OCI-LY1 (cell line): ENCODE results near the gene MT4.

Experiments
- H2AFZ ChIP-seq: fragments of 200-600 bp; sonication (generic), shearing (Covaris generic); 2 replicates; pipeline ENCODE4 v1.6.0; 2014; ENCODE audit warnings: antibody characterized with exemption, mild to moderate bottlenecking, low read length
- H3F3A ChIP-seq: fragments of 200-600 bp; sonication (generic), shearing (Covaris generic); 2 replicates; pipeline ENCODE4 v1.6.0; 2014; ENCODE audit warnings: mild to moderate bottlenecking, antibody characterized with exemption, low read length, moderate library complexity; ENCODE audit not compliant: insufficient read depth
- H3K27ac ChIP-seq: fragments of 200-600 bp; sonication (generic); 2 replicates; pipeline ENCODE4 v1.5.1; 2014; ENCODE audit warnings: low read length, mixed run types, mild to moderate bottlenecking, low read depth; ENCODE audit not compliant: poor library complexity, severe bottlenecking
- H3K27me3 ChIP-seq: fragments of 200-600 bp; sonication (generic); 2 replicates; pipeline ENCODE4 v1.6.0; 2014; ENCODE audit warnings: antibody characterized with exemption, mild to moderate bottlenecking, low read length, moderate library complexity; ENCODE audit not compliant: insufficient read depth
- H3K36me3 ChIP-seq: fragments of 200-600 bp; sonication (generic); 2 replicates; pipeline ENCODE4 v1.6.1; 2014; ENCODE audit warnings: mild to moderate bottlenecking, antibody characterized with exemption, low read length, moderate library complexity, mixed read lengths; ENCODE audit not compliant: insufficient read depth
- H3K4me1 ChIP-seq: fragments of 200-600 bp; sonication (generic); 2 replicates; pipeline ENCODE4 v1.5.1; 2014; ENCODE audit warnings: mild to moderate bottlenecking, low read length, moderate library complexity; ENCODE audit not compliant: insufficient read depth, severe bottlenecking
- H3K4me2 ChIP-seq: fragments of 200-600 bp; sonication (generic), shearing (Covaris generic); 2 replicates; pipeline ENCODE4 v1.6.1; 2014; ENCODE audit warnings: low read length
- H3K4me3 ChIP-seq: fragments of 200-600 bp; sonication (generic); 2 replicates; pipeline ENCODE4 v1.5.1; 2014; ENCODE audit warnings: low read length, low read depth, mild to moderate bottlenecking, mixed read lengths; ENCODE audit not compliant: poor library complexity, severe bottlenecking
- H3K79me2 ChIP-seq: fragments of 200-600 bp; shearing (Covaris generic); 2 replicates; pipeline ENCODE4 v1.6.1; 2016; ENCODE audit warnings: mixed run types, low read length, mixed read lengths; ENCODE audit not compliant: insufficient read depth
- H3K9ac ChIP-seq: fragments of 200-600 bp; sonication (generic), shearing (Covaris generic); 2 replicates; pipeline ENCODE4 v1.6.1; 2014; ENCODE audit warnings: mild to moderate bottlenecking, low read length, mixed read lengths
- H3K9me2 ChIP-seq: fragments of 200-600 bp; sonication (generic), shearing (Covaris generic); 2 replicates; pipeline ENCODE4 v1.6.1; 2014; ENCODE audit warnings: low read depth, mild to moderate bottlenecking, low read length, mixed read lengths
- H3K9me3 ChIP-seq: fragments of 200-600 bp; shearing (Covaris generic); 2 replicates; pipeline ENCODE4 v1.6.1; 2014; ENCODE audit warnings: low read length, mixed read lengths
- H4K20me1 ChIP-seq: fragments of 200-600 bp; sonication (generic), shearing (Covaris generic); 2 replicates; pipeline ENCODE4 v1.6.0; 2016; ENCODE audit warnings: mild to moderate bottlenecking, low read length; ENCODE audit not compliant: insufficient read depth
- EZH2 ChIP-seq: fragments of 200-600 bp; sonication (generic), shearing (Covaris generic); IDR thresholded peaks from 2 replicates; pipeline ENCODE4 v1.8.0; 2017; ENCODE audit warnings: borderline replicate concordance, mixed run types, mild to moderate bottlenecking, antibody characterized with exemption, low read length, moderate library complexity, mixed read lengths
- TF ChIP-seq, protein P1 (sequence below): fragments of 200-600 bp; sonication (generic), shearing (Covaris generic); IDR thresholded peaks from 2 replicates; pipeline ENCODE4 v1.5.1; 2017; ENCODE audit warnings: mild to moderate bottlenecking, antibody characterized with exemption, low read length, moderate library complexity, mixed read lengths

Gene MT4

DNA sequence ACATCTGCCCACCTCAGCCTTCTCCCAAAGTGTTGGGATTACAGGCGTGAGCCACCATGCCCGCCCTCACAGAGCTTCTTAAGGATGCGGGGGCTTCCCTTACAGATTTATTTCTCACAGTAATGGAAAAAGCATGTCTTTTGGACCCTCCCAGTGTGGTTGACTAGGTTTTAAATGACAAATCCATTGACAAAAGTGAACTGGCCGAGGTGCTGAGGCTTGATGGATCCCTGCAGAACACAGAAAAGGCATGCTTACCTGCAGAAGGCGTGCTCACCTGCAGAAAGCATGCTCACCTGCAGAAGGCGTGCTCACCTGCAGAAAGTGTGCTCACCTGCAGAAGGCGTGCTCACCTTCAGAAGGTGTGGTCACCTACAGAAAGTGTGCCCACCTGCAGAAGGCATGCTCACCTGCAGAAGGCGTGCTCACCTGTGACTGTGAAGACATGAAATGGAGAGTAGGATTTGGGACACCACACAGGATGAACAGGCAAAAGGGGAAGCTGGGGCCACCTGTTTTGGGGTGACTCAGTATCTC is 30.0 kb upstream of the MT4 start:
- H3K27me3 ChIP-seq: no peaks in the 10 kb centered on the region

DNA sequence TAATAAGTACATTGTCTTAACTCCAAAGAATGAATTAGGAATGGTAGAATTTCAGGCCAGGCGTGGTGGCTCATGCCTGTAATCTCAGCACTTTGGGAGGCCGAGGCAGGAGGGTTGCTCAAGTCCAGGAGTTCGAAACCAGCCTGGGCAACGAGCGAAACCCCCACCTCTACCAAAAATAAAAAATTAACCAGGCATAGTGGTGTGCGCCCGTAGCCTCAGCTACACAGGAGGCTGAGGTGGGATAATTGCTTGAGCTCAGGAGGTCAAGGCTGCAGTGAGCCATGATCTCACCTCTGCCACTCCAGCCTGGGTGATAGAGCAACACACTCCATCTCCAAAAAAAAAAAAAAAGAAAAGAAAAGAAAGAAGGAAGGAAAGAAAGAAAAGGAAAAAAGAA is 26.5 kb upstream of the MT4 start:
- Histone ChIP-seq H3K27me3 (no peaks in the 10 kb centered on the region), H3K4me3 (no peak overlapping the region), H3K9me2 (no peaks in the 10 kb centered on the region), H4K20me1 (no peaks in the 10 kb centered on the region), H3K4me1 (no peaks in the 10 kb centered on the region), H3K9ac (no peak overlapping the region), H3K36me3 (no peaks in the 10 kb centered on the region), H3K4me2 (no peak overlapping the region), H2AFZ (no peak overlapping the region), H3K79me2 (no peaks in the 10 kb centered on the region), H3K9me3 (no peaks in the 10 kb centered on the region), H3F3A (no peaks in the 10 kb centered on the region), H3K27ac (no peak overlapping the region)
- TF ChIP-seq EZH2: no peak
- TF ChIP-seq, protein P1, sequence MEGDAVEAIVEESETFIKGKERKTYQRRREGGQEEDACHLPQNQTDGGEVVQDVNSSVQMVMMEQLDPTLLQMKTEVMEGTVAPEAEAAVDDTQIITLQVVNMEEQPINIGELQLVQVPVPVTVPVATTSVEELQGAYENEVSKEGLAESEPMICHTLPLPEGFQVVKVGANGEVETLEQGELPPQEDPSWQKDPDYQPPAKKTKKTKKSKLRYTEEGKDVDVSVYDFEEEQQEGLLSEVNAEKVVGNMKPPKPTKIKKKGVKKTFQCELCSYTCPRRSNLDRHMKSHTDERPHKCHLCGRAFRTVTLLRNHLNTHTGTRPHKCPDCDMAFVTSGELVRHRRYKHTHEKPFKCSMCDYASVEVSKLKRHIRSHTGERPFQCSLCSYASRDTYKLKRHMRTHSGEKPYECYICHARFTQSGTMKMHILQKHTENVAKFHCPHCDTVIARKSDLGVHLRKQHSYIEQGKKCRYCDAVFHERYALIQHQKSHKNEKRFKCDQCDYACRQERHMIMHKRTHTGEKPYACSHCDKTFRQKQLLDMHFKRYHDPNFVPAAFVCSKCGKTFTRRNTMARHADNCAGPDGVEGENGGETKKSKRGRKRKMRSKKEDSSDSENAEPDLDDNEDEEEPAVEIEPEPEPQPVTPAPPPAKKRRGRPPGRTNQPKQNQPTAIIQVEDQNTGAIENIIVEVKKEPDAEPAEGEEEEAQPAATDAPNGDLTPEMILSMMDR: no peak

More for the DNA sequence above, 30.0 kb upstream of the MT4 start:
- H3K4me3 ChIP-seq: no peak overlapping the region
- H3K79me2 ChIP-seq: no peaks in the 10 kb centered on the region
- H3K9me3 ChIP-seq: no peaks in the 10 kb centered on the region
- no peaks in the 10 kb centered on the region for H3K36me3 ChIP-seq
- H3K9ac ChIP-seq: no peak overlapping the region
- no peak overlapping the region for H3K27ac ChIP-seq
- H2AFZ ChIP-seq: no peak overlapping the region
- TF ChIP-seq, protein P1: no peak
- TF ChIP-seq EZH2: no peak
- H3K9me2 ChIP-seq: no peaks in the 10 kb centered on the region
- H3K4me1 ChIP-seq: no peaks in the 10 kb centered on the region
- H4K20me1 ChIP-seq: no peaks in the 10 kb centered on the region
- no peak overlapping the region for H3K4me2 ChIP-seq
- H3F3A ChIP-seq: no peaks in the 10 kb centered on the region

DNA sequence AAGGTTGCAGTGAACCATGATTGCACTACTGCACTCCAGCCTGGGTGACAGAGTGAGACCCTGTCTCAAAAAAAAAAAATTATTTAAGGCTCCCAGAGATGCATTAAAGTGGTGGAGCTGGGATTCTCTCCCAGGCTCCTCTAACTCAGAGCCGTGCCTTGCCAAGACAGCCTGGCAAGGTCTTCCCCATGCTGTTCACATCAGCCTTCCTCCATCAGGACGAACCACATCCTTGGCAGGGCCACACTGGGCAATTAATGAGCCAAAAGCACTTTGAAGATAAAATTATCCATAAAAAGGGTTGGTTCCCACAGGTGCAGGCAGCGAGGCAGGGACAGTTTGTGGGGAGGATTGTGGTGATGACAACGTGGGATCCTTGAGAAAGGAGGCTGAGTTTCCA is 25.2 kb upstream of the MT4 start:
- H3K36me3 ChIP-seq: no peaks in the 10 kb centered on the region
- no peaks in the 10 kb centered on the region for H4K20me1 ChIP-seq
- no peaks in the 10 kb centered on the region for H3K9me3 ChIP-seq
- H3K27ac ChIP-seq: no peak overlapping the region
- H3K4me2 ChIP-seq: no peak overlapping the region
- no peaks in the 10 kb centered on the region for H3K9me2 ChIP-seq
- H3K27me3 ChIP-seq: no peaks in the 10 kb centered on the region
- no peak overlapping the region for H3K4me3 ChIP-seq
- H3K4me1 ChIP-seq: no peaks in the 10 kb centered on the region
- TF ChIP-seq, protein P1: no peak
- no peak for TF ChIP-seq EZH2
- no peak overlapping the region for H3K9ac ChIP-seq
- no peaks in the 10 kb centered on the region for H3F3A ChIP-seq
- H3K79me2 ChIP-seq: no peaks in the 10 kb centered on the region
- H2AFZ ChIP-seq: no peak overlapping the region
